Thyroid gland (tissue), 4 donors: ENCODE measurements around the gene RHOBTB1. TPM values are rescaled to one million over a fixed set of nuclear protein-coding genes. Genes with fewer than 3 reads are reported as not detected.

Experiments used
- DNase-seq, 2 donors: peaks; one replicate each; pipeline ENCODE4 v3.0.0-alpha.2; 2019
- H3K27ac ChIP-seq, 3 donors: fragments of 200-600 bp; sonication (generic); 1 replicate in 2 of 3; 2 replicates in 1 of 3; pipeline ENCODE4 v1.5.1; 2016 to 2019; ENCODE audit warnings: mild to moderate bottlenecking in 1 of 3, moderate library complexity in 1 of 3
- H3K27me3 ChIP-seq: fragments of 200-600 bp; sonication (generic); one replicate; pipeline ENCODE4 v1.5.1; 2019
- H3K36me3 ChIP-seq, 2 donors: fragments of 200-600 bp; sonication (generic); one replicate each; pipeline ENCODE4 v1.5.1; 2016 to 2019
- H3K4me1 ChIP-seq, 2 donors: fragments of 200-600 bp; sonication (generic); one replicate each; pipeline ENCODE4 v1.5.1; 2017 to 2019
- H3K4me3 ChIP-seq, 3 donors: fragments of 200-600 bp; sonication (generic); replicated peaks in 1 of 3; 1 replicate in 2 of 3; 2 replicates in 1 of 3; pipeline ENCODE4 v1.5.1; 2016; ENCODE audit warnings: mild to moderate bottlenecking in 1 of 3
- H3K9me3 ChIP-seq: fragments of 200-600 bp; sonication (generic); one replicate; pipeline ENCODE4 v1.5.1; 2017
- CTCF ChIP-seq, 6 experiments: fragments of 200-600 bp in 3 of 6; fragments of 450-650 bp in 3 of 6; sonication (generic) in 3 of 6; IDR thresholded peaks; one replicate each; pipeline ENCODE4 v1.5.1; 2016 to 2019; ENCODE audit warnings: antibody characterized with exemption in 6 of 6, mild to moderate bottlenecking in 2 of 6, inconsistent platforms in 1 of 6, moderate library complexity in 1 of 6
- POLR2A ChIP-seq, 2 donors: fragments of 450-650 bp; IDR thresholded peaks; one replicate each; pipeline ENCODE4 v1.6.1; 2017; ENCODE audit warnings: antibody characterized with exemption in 2 of 2, mild to moderate bottlenecking in 2 of 2, moderate library complexity in 1 of 2
- WGBS, 2 donors: methylation state at CpG; one replicate each; pipeline ENCODE4 v1.1.5; 2017; 5-methylcytosine and 5-hydroxymethylcytosine counted together
- intact Hi-C: fragments of 100-400 bp; cut with DNase I; formaldehyde crosslinking; loops from one replicate; pipeline ENCODE4 v1.15.1; 2023
- small RNA-seq: library from RNA; depleted of rRNA; stranded (forward); fragments of <200 nt; gene quantifications from one replicate; pipeline ENCODE3, GENCODE V24; 2016
- total RNA-seq, 4 donors: library from RNA; depleted of rRNA; stranded (reverse); fragments of >200 nt; gene quantifications; one replicate each; pipeline ENCODE4 v1.2.3, GENCODE V29; 2016

RHOBTB1 gene
- total RNA-seq, 4 donors from 2014 or later, result 6.8 to 10.5 (median 9.1) TPM

- H3K36me3 ChIP-seq, result no peaks in the 10 kb centered on the region
- no peak for DNase-seq
- intact Hi-C loops, result no loop called here
- H3K27me3 ChIP-seq, result no peaks in the 10 kb centered on the region
- no peaks in the 10 kb centered on the region for H3K9me3 ChIP-seq
- H3K4me3 ChIP-seq, result no peak overlapping the region
- 80 to 83% methylated on average over 4 of the region's 4 CpGs for WGBS, 2 donors
- no peak overlapping the region for H3K27ac ChIP-seq
- no peak for TF ChIP-seq POLR2A (IDR thresholded peaks at IDR 0.05)
- no peak for TF ChIP-seq CTCF (IDR thresholded peaks at IDR 0.05)
- no peaks in the 10 kb centered on the region for H3K4me1 ChIP-seq
Observed at GRCh38 chr10:60825520-60825919, 118.5 kb downstream of the RHOBTB1 start.

- no peak overlapping the region for H3K4me3 ChIP-seq
- H3K27me3 ChIP-seq, result no peaks in the 10 kb centered on the region
- TF ChIP-seq POLR2A (IDR thresholded peaks at IDR 0.05) (no peak), CTCF (IDR thresholded peaks at IDR 0.05) (no peak)
- DNase-seq, result no peak
- H3K36me3 ChIP-seq, result no peaks in the 10 kb centered on the region
- H3K27ac ChIP-seq, result no peak overlapping the region
- WGBS, 2 donors, result 93 to 97% methylated on average over 1 of the region's 1 CpG
- intact Hi-C loops, result no loop called here
- H3K9me3 ChIP-seq, result no peaks in the 10 kb centered on the region
- peaks cover 0 to 5% of the 10 kb centered on the region in 2 donors for H3K4me1 ChIP-seq
Observed at GRCh38 chr10:60823324-60823723, 120.7 kb downstream of the RHOBTB1 start.

GRCh38 chr10:60822809-60823208 lies 121.2 kb downstream of the RHOBTB1 start:
- Histone ChIP-seq H3K4me3 (no peak overlapping the region), H3K9me3 (no peaks in the 10 kb centered on the region), H3K36me3 (no peaks in the 10 kb centered on the region), H3K27me3 (no peaks in the 10 kb centered on the region), H3K4me1 (peaks cover 0 to 5% of the 10 kb centered on the region in 2 donors), H3K27ac (no peak overlapping the region)
- intact Hi-C loops, result no loop called here
- no peak for TF ChIP-seq POLR2A (IDR thresholded peaks at IDR 0.05)
- no peak for TF ChIP-seq CTCF (IDR thresholded peaks at IDR 0.05)
- WGBS, 2 donors, result 67 to 72% methylated on average over 4 of the region's 4 CpGs
- no peak for DNase-seq

DNA sequence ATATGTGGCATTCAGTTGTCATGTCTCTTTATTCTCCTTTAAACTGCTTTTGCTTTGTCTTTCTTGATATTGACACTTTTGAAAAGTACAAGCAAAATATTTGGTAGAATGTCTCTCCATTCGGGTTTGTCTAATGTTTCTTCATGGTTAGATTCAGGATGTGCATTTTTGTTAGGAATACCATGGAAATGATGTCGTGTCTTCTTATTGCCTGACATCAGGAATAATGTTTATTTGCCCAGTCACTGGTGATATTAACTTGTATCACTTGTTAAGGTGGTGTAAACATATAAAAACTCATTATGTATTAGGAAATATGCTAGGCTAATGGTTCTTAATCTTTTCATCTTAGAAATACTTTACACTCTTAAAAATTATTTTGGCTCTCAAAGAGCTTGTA lies 122.3 kb downstream of the RHOBTB1 start:
- H3K4me1 ChIP-seq, result peaks cover 0 to 5% of the 10 kb centered on the region in 2 donors
- 77 to 89% methylated on average over 2 of the region's 2 CpGs for WGBS, 2 donors
- no peak overlapping the region for H3K4me3 ChIP-seq
- no peak overlapping the region for H3K27ac ChIP-seq
- no peak for DNase-seq
- no peaks in the 10 kb centered on the region for H3K36me3 ChIP-seq
- intact Hi-C loops, result no loop called here
- H3K27me3 ChIP-seq, result no peaks in the 10 kb centered on the region
- H3K9me3 ChIP-seq, result no peaks in the 10 kb centered on the region
- no peak for TF ChIP-seq POLR2A (IDR thresholded peaks at IDR 0.05)
- no peak for TF ChIP-seq CTCF (IDR thresholded peaks at IDR 0.05)

GRCh38 chr10:60820093-60820754 lies 123.8 kb downstream of the RHOBTB1 start:
- Histone ChIP-seq H3K4me3 (no peak overlapping the region), H3K27me3 (no peaks in the 10 kb centered on the region), H3K36me3 (no peaks in the 10 kb centered on the region), H3K27ac (no peak overlapping the region), H3K4me1 (peaks cover 0 to 5% of the 10 kb centered on the region in 2 donors), H3K9me3 (no peaks in the 10 kb centered on the region)
- intact Hi-C loops, result no loop called here
- WGBS, 2 donors, result 71 to 74% methylated on average over 6 of the region's 6 CpGs
- TF ChIP-seq CTCF (IDR thresholded peaks at IDR 0.05) (no peak), POLR2A (IDR thresholded peaks at IDR 0.05) (no peak)
- no peak for DNase-seq

Small RNA genes lying within 50 kb of the gene (small RNA-seq; reads per million reads assigned to genes)
- not detected for gene RNU2-72P

Other genes starting within 250 kb of the RHOBTB1 start
- gene CDK1, start 165.7 kb downstream of the RHOBTB1 start, total RNA-seq, result 1 to 10 TPM; 1.8 to 5.9 (median 3.2) TPM